T1000 (cell line): ENCODE measurements around the gene DBF4.
A peak's percentile ranks its signal among the peaks of the same experiment; 100 is the strongest.
"Not testable (repeated sequence)": the region's sequence is repeated elsewhere in the genome, so short reads cannot be mapped to it uniquely, and the experiment has no call there.

Experiments
- DNase-seq: peaks from one replicate; lab custom pipeline; 2025; ENCODE audit warnings: mixed read lengths; lab: John Stamatoyannopoulos, UW

Gene DBF4, protein sequence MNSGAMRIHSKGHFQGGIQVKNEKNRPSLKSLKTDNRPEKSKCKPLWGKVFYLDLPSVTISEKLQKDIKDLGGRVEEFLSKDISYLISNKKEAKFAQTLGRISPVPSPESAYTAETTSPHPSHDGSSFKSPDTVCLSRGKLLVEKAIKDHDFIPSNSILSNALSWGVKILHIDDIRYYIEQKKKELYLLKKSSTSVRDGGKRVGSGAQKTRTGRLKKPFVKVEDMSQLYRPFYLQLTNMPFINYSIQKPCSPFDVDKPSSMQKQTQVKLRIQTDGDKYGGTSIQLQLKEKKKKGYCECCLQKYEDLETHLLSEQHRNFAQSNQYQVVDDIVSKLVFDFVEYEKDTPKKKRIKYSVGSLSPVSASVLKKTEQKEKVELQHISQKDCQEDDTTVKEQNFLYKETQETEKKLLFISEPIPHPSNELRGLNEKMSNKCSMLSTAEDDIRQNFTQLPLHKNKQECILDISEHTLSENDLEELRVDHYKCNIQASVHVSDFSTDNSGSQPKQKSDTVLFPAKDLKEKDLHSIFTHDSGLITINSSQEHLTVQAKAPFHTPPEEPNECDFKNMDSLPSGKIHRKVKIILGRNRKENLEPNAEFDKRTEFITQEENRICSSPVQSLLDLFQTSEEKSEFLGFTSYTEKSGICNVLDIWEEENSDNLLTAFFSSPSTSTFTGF

GRCh38 chr7:87876040-87876868 is at the start of gene DBF4, which contains the start of gene SLC25A40:
Gene DBF4 (plus strand): TSS chr7:87876493. CDS start chr7:87876733, 240 bp downstream.
Gene SLC25A40 (minus strand): TSS chr7:87876360. CDS start chr7:87858727, 17,633 bp downstream.
- peak; percentile 98 for DNase-seq

DNA sequence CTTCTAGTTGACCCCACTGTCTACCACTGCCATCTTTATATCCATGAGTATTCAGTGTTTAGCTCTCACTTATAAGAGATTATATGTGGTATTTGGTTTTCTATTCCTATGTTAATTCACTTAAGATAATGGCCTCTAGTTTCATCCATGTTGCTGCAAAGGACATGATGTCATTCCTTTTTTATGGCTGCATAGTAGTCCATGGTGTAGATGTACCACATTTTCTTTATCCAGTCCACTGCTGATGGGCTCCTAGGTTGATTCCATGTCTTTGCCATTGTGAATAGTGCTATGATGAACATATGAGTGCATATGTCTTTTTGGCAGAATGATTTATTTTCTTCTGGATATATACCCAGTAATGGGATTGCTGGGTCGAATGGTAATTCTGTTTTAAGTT is 47.9 kb upstream of the DBF4 start:
- not testable (repeated sequence) for DNase-seq

DNA sequence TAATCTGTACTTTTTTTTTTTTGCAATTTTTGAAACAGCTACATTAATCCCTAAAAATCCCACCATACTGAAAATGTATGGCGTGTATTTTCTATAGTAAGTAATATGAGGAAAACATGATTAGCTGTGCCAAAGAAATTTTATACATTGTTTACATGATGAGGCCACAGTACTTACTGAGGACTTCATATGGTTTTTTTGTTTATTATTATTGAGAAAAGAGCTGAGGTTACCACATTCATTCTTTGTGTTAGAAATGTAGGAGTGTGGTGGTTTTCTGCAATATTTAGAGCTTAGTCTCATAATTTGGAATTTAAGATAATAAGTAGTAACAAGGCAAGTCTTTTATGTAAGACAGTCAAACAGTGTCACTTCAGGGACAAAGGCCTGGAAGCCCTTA is 45.2 kb upstream of the DBF4 start:
- DNase-seq = no peak

- no peak for DNase-seq
Observed at GRCh38 chr7:87833130-87833529, 43.2 kb upstream of the DBF4 start.

DNA sequence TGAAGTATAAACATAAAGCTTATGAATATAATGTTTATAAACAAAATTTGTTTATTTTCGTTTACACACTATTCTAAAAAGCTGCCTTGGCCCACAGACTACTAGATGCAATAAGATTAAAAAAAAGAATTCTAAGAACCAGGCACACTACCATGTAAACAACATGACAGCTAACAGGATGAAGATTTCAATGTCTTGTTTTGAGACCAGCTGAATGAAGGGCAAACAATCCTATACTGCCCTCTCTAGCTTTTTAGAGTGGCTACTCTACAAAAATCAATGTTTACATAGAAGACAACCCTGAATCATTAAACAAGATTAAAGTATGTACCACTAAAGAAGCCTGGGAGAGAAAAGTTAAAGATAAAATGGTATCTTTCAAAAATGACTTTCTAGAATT is 38.7 kb upstream of the DBF4 start:
- DNase-seq = no peak

- no peak for DNase-seq
Observed at GRCh38 chr7:87850836-87851593, 25.3 kb upstream of the DBF4 start.

- DNase-seq = no peak
Observed at GRCh38 chr7:87852306-87852705, 24.0 kb upstream of the DBF4 start.

DNA sequence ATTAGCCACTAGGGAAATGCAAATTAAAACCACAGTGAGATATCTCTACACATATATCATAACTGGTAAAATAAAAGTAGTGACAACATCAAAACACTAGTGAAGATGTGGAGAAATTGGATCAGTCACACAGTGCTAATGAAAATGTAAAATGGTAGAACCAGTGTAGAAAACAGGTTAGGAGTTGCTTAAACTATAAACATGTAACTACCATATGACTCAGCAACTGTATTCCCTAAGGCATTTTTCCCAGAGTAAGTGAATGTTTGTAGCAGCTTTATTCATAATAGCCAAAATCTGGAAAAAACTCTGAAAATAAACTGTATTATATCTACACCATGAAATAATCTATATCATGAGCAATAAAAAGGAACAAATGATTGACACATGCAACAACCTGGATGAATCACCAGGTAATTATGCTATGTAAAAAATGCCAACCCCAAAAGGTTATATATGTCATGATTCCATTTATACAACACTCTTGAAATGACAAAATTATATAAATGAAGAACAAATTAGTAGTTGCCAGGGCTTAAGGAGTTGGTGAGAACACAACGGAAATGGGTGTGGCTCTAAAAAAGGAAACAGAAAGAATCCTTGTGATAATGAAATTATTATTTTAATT is 22.9 kb upstream of the DBF4 start:
- DNase-seq = no peak

- DNase-seq = no peak
Observed at GRCh38 chr7:87858417-87859100, 17.7 kb upstream of the DBF4 start.

DNA sequence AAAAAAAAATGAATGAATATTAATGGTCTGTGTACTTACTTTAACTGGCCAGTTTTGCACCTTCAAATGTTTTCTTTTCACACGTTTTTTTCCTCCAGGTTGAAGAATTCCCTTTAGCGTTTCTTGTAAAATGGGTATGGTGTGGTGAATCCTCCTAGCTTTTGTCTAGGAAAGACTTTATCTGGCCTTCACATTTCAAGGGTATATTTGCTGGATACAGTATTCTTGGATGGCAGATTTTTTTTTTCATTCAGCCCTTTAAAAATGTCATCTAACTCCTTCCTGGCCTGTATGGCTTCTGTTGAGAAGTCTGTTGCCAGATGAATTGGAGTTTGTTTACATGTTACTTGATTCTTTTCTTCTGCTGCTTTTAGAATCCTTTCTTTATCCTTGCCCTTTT is 10.2 kb upstream of the DBF4 start:
- DNase-seq = no peak

GRCh38 chr7:87866533-87866932 is 9.8 kb upstream of the DBF4 start:
- DNase-seq = not testable (repeated sequence)

- no peak for DNase-seq
Observed at GRCh38 chr7:87870471-87870870, 5.8 kb upstream of the DBF4 start.

DNA sequence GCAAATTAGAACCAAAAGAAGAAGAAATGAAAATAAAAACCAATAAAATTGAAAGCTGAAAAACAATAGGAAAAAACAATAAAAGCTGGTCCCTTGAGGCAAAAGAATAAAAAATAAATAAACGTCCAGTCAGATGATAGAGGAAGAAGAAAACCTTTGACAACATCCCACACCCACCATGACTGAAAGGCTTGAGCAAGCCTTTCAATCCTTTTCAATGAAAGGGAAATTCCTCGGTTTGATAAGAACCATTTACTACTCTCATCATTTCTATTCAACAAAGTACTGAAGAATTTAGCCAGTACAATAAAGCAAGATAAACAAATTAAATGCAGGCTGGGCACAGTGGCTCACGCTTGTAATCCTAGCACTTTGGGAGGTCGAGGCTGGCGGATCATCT is 3.9 kb upstream of the DBF4 start:
- DNase-seq = no peak

- not testable (repeated sequence) for DNase-seq
Observed at GRCh38 chr7:87873328-87873727, 3.0 kb upstream of the DBF4 start.

DNA sequence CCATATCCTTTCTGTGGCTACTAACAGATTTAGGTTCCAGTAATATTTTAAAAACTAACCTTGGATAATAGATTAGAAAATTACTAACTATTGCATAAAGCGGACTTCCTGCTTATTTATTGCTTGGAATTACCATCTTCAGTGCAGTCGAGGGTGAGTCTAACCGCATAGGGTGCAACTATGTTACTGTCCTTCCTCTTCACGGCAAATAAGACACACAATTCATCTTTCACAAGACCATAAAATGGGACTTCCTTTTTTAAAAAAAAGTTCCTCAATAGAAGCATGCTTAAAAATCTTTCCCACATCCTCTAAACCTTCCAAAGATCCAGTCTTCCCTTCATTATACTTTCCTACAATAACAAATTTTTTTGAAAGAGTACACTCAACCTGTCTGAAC is 2.2 kb upstream of the DBF4 start:
- no peak for DNase-seq

DNA sequence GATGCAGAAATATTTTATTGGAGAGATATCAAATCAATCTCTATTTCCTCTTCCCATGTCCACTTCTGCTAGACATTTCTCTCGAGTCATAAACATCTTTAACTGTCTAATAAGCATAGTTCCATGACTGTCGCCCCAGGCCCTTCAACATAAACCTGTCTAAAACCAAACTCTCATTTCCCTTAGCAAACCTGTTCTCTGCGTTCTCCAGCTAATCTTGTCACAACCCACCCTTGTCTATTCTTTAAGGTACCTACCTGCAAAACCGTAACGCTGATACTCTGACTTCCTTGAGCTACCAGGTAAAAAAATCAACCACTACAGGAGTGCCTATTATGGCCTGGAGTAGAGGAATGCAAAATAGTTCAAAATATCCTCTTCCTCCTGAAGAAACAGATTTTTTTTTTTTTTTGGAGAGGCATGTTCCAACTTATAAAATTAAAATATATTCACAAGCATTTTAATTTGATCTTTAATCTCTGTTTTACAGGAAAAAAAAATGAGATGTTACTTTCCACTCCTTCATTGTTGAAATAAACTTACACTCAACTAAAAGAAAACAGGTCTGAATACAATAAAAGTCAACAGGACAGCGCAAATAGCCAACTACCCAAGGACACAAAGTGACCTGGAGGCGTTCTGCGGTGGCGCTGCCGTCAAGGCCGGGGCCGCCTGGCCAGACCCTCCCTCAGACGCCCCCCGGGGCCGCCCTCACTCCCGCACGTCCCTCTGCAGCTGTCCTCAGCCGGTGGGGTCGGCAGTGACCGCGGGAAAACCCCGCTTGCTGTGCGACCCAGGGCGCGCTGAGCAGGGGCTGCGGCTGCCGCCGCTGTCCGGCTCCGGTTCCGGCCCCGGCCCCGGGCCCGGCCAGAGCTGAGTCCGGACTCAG is 898 bp upstream of the DBF4 start:
- no peak for DNase-seq

GRCh38 chr7:87876869-87877234 is 559 bp downstream of the DBF4 start:
- no peak for DNase-seq

DNA sequence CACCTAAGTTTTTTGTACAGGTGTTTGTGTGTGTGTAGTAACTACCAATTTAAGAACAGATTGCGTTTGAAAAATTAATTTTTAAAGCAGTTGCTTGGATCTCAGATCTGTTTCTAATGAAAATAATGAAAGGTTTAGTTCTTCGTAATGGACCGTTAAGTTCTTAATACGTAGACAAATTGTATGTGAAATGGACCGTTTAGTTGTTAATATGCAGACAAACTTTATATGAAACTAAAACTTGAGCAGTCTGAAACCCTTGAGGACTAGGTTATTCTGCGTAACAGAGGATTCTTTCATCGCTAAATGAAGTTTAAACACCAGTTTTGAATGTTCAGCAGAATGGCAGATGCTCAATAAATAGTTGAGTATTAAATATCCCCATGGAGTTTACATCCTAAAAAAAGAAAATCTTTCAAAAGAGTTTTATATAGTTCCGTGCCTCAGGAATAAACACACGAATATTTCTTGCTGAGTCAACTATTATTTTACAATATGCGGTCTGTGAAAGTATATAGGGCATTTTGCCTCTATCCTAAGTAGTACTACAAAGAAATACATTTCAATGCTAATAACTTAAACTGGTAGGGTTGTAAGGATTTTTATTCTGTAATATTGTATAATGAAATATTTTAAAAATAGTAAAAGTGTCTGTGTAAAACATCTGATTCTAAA is 1.2 kb downstream of the DBF4 start:
- no peak for DNase-seq

DNA sequence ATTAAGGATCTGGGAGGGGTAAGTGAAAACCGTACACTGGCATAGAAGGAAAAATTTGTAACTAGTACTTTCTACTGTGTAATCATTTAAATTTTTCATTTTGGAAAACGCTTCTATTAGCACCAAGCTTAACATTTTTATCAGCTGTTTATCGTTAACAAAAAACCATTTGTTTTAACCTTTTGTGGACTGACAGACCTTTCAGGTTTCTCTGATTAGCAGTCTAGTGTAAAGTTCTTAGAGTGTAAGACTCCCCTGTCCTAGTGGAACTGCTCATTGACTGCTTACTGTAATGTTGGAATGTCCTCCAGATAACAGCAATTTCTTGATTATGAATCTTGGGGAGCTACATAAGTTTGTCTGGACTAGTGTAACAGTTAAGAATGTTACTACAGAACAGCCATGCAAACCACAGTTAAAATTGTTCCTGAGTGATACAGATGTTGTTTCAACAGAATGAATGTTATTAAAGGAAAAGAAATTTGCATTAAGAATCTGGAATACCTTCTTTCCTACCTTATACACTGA is 2.0 kb downstream of the DBF4 start:
- DNase-seq = no peak
